ENCODE measurements around the gene MNT.

The MNT gene

DNA sequence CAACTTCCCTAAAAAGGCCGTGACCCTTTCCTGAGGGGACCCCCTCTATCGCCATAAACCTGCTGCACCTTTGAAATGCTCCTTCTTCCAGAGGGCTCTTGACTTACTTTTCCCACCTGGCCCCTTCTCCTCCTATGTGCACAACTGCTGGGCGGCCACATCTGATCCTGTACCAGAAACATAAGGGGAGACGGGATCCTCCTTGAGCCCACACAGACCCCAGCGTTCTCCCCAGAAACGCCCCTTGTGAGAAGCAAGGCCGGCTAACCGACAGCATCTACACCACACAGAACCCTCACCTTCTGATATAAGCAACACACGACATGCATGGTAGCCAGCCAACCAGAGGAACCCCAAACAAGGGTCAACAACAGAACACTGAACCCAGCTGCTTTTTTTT lies 14.2 kb upstream of the MNT start:
- no peak for DNase-seq

DNA sequence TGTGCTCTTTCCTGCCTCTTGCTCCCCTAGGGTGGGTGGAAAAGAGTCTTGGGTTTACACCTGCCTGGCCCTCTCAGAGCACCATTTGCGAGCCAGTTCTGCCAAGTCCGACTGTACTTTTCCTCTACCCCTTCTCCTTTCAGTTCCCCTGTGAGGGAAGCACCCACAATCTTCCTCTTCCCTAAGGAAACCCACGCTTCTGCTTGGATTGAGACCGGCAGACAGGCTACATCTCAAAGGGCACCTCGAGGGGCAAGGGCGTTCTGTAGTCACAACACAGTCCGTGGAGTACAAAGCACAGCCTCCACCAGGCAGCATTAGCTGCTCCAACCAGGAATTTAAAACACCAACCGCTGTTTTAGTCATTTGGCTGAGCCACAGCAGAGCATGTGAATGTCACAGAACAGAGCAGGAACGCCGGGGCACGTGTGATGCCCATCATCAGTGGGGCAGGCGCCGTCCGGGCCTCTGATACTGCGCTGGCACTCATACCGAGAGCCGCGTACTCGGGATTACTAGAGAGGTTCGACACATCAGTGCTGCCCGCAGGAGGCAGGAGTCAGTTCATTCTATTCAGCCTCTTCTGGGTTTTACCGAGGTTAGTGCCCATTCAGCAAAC lies 13.7 kb upstream of the MNT start:
- no peak for DNase-seq

DNA sequence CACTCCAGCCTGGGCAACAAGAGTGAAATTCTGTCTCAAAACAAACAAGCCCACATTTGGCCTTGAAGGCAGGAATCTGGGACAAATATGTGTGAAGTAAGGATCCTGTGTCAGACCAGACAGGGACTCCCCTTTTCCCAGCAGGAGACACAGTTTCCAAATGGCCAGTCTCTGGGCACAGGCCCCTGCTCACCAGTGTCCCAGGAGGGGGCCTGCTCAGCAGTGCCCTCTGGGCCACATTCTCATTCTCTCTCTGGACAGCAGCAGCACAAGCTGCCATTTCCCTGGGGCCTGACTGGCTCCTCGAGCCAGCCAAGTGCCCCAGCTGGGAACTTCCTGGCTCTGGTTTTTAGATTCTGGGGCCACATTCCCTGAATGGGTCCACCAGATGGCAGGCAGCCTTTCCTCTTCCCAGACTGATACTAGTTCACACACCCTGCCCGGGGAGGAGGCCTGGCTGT lies 11.7 kb upstream of the MNT start:
- DNase-seq, result no peak

DNA sequence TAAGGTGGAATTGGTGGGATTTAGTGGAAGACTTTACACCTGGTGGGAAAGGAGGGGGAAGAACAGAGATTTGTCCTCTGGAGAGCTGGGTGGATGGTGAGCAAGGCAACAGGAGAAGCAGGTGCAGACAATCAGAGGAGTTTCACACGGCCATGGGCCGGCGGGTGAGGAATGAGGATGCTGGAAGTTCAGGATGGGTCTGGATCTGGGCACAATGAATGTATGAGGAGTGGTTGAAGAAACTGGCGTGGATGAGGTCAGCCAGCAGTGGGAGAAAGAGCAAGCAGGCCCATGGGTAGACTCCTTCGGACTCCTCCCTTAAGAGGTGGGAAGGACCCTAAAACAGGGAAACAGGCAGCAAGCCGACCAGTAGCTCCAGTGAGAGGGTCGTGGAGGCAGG lies 10.1 kb upstream of the MNT start:
- no peak for DNase-seq

DNA sequence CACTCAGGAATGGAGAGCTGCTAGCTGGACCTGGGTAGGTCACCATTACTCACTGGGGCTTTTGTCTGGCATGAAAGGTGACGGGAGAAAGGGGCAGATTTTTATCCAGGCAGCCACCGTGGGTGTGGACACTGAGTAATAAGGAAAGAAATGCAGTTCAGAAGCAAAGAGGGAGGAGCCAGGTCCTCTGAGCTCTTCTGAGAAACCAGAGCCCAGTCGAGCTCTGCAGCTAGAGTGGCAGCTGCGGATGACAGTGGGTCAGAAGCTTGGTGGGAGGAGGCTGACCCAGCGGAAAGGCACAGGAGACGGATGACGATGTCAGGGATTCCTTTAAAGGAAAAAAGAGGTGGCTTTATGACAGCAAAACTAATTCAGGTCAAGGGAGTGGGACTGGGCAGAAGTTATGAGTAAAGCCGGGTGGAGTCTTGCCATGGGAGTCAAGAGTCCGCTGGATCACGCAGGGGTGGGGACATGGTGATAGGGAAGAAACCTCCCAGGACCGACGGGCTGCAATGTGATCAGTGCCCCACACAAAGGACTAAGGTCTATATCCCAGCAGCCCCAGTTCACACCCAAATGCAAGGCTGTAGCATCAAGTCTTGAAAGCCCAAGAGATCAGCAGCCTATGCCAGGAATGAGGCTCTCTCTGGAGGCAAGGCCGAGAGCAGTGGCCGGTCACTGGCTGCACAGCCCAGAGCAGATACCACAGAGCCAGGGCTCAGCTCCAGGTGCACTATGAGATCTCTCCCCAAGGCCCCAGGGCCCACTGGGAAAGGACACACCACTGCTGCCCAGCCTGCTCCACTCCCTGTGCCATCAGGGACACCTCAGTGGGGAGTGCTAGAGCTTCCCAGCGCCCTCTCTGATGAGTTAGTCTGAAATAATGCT lies 6.3 kb upstream of the MNT start:
- DNase-seq, result no peak

DNA sequence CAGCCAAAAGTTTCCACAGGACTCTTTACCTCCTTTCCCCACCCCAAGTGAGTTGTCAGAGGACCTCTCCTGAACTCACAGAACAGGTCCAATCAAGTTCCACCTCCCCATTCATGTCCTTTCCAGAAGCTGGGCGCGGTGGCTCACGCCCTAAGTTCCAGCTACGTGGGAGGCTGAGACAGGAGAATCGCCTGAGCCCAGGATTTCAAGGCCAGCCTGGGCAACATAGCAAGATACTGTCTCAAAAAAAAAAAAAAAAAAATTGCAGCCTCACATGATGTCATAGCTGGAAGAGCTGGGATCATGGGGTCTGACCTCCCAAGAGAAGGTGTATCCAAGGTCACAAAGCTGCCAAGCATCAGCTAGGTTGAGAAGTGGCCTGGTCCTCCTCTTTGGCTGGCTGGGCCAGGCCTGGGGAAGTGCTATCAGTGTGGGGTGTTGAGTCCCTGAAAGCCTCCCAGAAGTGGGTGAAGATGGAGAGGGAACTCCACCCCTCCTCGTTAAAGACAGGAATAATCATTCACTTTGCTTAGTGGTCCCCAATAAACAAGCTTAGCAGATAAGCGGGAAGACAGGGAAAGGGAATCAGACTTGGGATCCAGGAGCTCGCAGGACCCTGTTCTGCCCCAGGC lies 5.5 kb upstream of the MNT start:
- DNase-seq, result no peak

DNA sequence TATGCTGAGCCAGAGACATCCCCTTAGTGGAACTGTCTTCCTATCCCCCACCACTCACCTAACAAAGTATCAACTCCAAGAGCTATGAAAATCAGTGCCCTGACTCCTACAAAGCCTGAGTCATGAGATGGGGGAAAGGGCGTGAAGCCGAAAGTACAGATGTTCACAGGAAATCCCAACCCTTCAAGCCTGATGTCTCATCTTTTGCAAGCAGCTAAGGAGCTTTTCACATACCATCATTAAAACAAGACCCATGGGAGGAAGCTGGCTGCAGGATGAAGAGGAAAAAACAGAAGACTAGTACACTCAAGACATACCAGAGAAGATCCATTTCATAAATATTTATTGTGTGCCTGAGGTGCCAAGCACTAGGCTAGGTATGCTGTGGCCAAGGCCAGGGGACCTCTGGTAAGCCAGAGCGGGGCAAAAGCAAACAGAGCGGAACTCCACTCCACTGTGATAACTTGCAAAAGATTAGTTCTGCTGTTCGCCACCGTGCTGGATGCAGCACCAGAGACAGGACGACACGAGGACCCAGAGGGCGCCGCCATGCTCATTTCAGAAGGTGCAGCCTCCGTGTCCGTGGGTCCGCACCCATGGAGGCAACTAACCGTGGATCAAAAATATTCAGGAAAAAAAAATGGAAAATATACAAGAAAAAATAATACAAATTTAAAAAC lies 4.5 kb upstream of the MNT start:
- peak in 1 of 2 donors; percentile 20 for DNase-seq

DNA sequence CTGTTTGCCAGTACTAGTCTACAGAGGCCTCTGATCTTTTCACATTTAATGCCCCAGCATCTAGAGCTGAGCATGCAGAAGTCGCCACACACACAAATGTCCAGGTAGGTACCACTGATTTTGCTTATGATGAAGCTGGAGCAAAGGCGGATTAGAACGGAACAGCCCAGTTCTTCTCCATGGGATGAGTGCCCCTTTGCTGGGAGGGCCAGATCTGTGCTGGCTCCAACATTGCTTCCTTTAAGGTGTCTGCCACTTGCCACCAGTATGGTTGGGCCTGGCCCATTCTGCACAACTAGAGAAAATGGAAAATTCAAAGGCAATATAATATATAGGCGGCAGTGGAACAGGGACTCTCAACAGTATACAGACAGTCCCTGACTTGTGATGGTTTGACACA lies 2.2 kb upstream of the MNT start:
- DNase-seq, result no peak

DNA sequence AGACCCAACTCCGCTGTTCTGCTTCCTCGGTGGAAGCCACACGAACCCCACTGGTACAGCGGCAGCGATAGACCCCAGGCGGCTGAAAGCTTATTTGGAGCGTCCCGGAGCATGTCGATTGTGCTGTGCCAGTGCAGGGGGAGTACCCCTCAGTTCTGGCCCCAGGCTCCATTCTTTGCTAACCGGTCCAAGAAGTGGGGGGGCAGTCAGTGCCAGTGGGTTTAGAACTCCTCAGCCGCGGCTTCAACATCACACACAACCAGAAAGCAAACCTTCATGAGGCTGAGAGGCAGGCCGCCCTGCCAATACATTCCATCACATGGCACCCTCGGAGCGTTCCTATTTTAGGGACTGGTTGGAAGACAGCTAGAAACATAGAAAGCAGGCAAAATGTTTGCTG lies 1.7 kb upstream of the MNT start:
- no peak for DNase-seq

DNA sequence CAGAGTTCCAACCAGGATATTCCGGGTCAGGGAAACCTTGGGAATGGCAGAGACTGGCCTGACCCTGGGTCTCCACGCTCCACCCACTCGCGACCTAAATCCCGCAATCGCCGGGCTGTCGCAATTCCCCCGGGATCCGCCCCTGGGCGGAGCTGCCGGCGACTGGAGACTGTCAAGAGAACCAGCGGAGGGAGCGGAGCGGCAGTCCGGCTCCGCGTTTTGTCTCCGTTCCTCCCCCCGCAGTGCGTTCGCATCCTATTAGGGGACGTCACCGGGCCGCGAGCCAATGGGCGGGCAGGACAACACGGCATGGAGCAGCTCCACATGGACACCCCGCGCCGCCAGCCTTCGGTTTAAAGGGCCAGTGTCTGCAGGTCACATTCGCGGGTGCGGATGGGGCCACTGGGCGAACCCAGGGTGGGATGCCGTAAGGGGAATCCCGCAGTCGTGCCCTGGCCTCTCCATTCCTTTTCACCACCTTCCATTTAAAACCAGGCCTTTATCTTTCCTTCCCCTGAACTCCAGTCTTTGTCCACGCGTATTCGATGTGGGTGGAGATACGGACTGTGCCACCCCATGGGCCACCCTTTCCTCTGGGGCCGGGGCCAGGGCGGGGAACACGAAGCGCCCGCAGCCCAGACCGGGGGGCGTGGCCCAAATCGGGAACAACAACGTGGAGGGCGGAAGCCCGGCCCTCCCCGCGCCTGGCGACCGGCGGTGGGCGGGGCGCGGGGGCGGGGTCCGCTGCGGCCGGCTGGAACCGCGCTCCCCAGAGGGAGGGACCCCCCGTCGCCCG lies 764 bp upstream of the MNT start:
- peak; percentile 98 to 100 for DNase-seq

DNA sequence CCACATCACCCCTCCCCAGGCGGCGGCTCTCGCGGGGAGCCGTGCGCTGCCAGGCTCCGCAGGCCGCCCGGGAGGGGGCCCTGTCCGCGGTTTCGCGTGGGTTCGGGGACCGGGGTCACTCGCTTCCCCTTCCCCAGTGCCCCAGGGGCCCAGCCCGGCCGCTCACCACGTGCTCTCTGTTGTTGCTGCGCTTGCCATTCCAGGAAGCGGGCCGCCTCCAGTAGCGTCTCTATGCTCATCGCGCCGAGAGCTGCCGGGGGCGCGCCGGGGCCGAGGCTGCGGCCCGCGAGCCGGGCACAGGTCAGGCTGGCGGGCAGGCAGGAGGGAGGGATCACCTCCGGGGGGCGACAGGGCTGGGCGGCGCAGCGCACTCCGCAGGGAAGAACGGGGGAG lies 390 bp downstream of the MNT start:
- peak in 1 of 2 donors; percentile 42 for DNase-seq

DNA sequence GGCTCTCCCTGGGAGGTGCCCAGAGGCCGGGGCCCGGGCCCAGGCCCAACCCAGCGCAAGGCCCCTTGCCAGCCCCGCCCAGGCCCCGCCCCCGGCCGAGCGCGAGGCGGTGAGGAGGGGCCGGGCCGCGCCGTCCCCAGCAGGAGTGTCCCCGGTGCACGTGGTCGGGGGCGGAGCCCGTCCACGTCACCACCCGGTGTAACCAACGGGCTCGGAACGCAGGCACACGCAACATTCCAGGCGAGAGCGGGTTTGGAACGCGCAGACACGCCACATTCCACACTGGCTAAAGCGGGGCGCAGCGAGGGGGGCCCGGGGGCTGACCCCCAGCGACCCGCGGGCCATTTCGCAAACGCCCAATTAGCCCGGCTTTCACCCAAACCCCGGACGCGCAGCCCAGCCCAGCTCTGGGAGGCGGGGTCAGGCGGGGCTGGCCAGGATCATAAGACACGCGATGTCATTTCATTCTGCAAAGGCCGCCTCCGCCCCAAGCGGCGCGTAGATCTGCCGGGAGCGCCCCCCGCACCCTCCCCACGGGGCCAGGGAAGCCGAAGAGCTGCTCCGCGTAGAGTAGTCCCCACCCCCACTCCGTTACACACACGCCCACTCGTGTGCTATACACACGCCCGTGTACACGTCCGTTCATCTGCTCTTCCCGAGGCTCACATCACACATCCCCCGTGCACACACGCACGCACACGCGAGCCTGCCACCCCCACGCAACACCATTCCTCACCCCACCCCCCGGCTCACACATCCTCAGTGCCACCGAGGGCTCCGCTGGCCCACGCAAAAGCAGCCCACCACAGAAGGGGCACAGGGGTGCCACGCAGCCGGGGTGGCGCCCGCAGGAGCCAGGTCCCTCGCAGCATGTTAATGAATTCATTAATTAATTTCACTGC lies 1.0 kb downstream of the MNT start:
- peak; percentile 85 to 92 for DNase-seq

DNA sequence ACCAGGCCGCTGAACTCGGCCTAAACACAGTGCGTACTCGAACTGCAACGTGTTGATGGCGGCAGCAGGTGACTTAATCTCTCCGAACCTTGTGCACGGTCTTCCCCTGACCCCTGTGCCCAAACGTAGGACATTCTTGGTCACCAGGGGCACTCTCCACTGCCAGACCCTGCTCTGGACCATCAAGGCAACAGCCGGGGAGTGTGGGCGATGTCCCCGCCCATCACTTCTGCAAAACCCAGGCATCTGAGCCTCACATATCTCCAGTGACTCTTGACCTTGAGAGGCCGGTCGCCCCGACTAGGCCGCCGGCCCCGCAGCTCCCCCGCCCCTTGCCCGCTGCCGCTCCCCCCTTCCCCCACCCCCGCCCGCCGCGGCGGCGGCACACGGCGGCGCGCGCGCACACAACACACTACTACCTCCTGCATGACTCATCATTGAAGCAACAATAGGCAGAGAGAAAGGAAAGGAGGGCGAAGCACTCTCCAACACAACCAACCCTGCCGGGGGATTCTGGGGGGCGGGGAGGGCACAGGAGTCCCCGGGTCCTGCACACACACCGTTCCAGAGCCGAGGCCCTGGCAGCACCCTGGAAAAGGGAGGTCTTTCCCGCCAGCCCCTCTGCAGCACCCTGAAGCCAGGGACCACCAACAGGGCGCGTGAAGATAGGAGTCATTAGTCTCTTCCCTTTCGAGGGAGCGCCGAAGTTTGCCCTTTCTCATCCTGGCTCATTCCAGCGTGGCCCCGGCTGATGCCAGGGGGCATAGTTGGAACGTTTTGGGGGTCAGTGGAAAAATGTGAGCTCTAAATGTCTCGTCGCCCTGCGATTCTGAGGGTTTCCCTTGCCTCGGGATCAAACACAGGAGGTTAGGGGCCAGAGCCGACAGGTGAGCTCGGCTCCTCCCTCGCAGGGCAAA lies 1.9 kb downstream of the MNT start:
- DNase-seq, result peak; percentile 29 to 58

DNA sequence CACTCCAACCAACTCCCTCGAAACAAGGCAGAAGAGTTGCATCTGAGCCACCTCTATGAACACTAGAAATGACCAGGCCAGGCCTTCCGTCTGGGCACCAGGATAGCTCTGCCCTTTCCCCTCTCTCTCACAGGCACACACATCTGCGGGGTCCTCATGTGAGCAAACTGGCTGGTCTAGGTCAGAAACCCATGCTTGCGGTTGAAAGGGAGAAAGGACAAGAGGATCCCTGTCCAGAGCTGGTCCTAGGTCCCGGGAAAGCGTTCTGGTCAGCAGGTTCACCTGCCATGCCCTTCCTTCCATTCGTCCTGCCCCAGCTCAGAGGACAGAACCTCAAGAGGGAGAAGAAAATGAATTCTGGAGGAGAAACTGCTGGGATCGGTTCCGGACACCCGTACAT lies 2.7 kb downstream of the MNT start:
- no peak for DNase-seq

DNA sequence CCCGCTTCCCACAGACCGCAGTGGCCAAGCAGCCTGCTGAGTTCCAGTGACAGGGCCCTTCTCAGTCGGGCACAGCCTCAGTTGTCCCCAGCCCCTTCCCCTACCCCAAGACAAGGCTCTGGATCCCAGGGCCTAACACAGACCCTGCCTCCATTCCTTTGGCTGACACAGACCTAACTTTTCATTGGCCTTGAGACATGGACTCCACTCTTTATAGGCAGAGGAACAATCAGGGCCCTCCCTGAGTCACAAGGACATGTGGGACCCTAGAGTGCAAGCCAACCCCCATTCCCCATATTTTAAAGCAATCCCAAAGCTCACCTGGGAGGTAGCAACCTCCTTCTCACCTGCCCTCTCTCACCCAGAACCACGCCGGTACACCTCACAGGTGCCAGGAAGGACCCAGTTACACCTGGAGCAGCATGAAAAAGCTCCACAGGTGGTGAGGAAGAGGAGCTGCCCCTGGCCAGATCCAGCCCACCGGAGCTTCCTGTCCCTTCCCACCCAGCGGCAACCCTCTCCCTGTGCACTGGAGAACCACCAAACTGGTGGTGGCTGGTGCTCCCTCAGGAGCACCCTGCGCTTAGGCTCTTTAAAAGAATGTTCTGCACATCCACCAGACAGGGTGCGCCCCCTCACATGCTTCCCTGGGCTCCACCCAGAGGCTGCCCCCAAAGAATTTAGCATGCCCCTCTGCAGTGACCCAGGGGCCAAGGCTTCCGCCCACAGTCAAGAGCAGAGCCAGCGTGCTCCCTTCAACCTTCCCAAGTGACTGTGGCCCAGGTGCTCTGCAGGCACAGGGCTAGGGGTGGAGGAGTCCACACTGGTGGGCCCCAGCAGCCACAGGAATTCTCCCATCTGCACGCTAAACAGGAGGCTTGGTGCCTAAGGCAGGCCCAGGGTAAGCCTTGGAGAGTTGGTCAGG lies 3.4 kb downstream of the MNT start:
- no peak for DNase-seq

DNA sequence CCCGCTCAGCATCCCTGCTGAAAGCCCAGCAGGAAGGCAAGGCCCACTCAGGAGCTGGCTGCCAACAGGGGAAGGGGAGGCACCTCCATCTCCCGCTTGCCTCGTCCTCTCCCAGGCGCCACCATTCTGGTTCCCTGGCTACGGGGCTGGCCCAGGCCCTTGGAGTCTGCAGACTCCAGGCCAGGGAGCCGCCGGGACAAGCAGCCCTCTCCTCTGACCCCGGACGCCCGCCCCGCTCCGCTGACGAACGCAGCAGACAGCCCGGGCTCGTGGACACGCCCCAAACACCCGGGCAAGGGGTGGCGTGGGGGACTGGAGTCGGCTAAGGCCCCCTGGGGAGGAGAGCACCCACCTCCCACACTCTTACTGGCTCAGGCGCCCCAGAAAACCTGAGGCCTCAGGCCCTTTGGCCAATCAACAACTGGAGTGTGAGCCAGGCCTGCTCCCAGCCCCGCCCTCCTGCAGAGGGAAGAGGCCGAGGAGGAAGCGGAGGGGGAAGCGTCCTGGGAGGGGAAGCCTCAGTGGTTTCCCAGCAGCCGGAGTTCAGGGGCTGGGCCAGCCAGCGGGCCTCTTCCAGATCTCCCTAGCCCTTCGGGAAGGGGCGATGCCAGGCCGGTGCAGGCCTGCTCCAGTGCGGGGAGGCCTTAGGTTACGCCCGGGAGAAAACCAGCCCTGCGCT lies 4.2 kb downstream of the MNT start:
- DNase-seq, result peak; percentile 81 to 88

DNA sequence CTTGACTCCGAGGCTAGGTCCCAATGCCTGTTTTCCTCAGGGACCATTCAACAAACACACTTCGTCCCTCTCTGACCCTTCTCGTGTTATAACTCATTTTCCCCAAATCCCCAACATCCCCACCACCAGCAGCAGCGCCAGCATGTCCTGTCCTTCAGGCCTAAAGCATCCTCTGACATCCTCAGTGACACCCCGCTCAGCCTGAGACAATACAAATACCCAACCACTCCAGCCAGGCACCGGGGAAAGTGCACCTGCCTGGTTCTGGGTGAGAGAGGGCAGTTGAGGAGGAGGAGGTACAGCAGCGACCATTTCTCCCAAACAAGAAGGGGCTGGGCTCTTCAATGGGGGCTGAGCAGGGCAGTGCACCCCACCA lies 4.7 kb downstream of the MNT start:
- DNase-seq, result no peak

Data from bone marrow (tissue), 2 donors.